IMR-90 (cell line): ENCODE measurements around the gene OR52B6. TPM values are rescaled to one million over a fixed set of nuclear protein-coding genes. Genes with fewer than 3 reads are reported as not detected.

Source experiments
- ATAC-seq: fragments of 200-7000 bp; cut with Tn5 transposase; 2 replicates; pipeline ENCODE4 v1.9.1; 2020; ENCODE audit warnings: low read depth, mild to moderate bottlenecking, moderate library complexity
- BruUV-seq: library from RNA; stranded (reverse); fragments of 400-500 nt; replicated peaks from 2 replicates; lab custom pipeline; 2021; lab: Mats Ljungman, UMichigan
- CTCF ChIA-PET: fragments of 300-600 bp; formaldehyde crosslinking; extraction: SDS; loops from one replicate; lab custom pipeline; 2021; ENCODE audit warnings: antibody characterized with exemption; lab: Yijun Ruan, JAX
- POLR2A ChIA-PET: fragments of 300-600 bp; sonication (Branson Sonifier 250); formaldehyde crosslinking; loops from one replicate; lab custom pipeline; 2022; ENCODE audit warnings: antibody characterized with exemption; ENCODE audit not compliant: unreplicated experiment; lab: Charles Lee
- DNase-seq: peaks from one replicate; pipeline ENCODE4 v3.0.0; 2013
- H2AFZ ChIP-seq: replicated peaks from 2 replicates; pipeline ENCODE3; 2013; ENCODE audit warnings: low read length, mild to moderate bottlenecking; ENCODE audit not compliant: poor library complexity
- H2AK5ac ChIP-seq: 2 replicates; pipeline ENCODE4 v1.6.1; 2013; ENCODE audit warnings: low read depth, low read length, inconsistent platforms
- H2AK9ac ChIP-seq: replicated peaks from 2 replicates; pipeline ENCODE3; 2013; ENCODE audit warnings: mild to moderate bottlenecking, low read depth, low read length, moderate library complexity; ENCODE audit not compliant: poor library complexity
- H2BK120ac ChIP-seq: 2 replicates; pipeline ENCODE4 v1.6.1; 2013; ENCODE audit warnings: low read depth, low read length, inconsistent platforms
- H2BK15ac ChIP-seq: 3 replicates; pipeline ENCODE4 v1.6.1; 2013; ENCODE audit warnings: low read depth, low read length, inconsistent platforms
- H2BK20ac ChIP-seq: 2 replicates; pipeline ENCODE4 v1.6.1; 2013; ENCODE audit warnings: low read depth, mild to moderate bottlenecking, inconsistent platforms, low read length, moderate library complexity
- H2BK5ac ChIP-seq: 2 replicates; pipeline ENCODE4 v1.6.1; 2013; ENCODE audit warnings: mild to moderate bottlenecking, low read depth, low read length, inconsistent platforms; ENCODE audit not compliant: poor library complexity, severe bottlenecking
- H3K14ac ChIP-seq: replicated peaks from 2 replicates; pipeline ENCODE4 v1.6.1; 2013; ENCODE audit warnings: low read depth, low read length, inconsistent platforms
- H3K18ac ChIP-seq: 2 replicates; pipeline ENCODE4 v1.6.1; 2013; ENCODE audit warnings: low read depth, low read length, control low read depth
- H3K23ac ChIP-seq: 2 replicates; pipeline ENCODE4 v1.6.1; 2013; ENCODE audit warnings: low read depth, low read length, inconsistent platforms
- H3K27ac ChIP-seq: 2 replicates; pipeline ENCODE4 v1.5.1; 2013; ENCODE audit warnings: mild to moderate bottlenecking, control low read depth, low read length; ENCODE audit not compliant: insufficient read depth
- H3K27me3 ChIP-seq: 2 replicates; pipeline ENCODE4 v1.6.1; 2013; ENCODE audit warnings: low read length; ENCODE audit not compliant: control insufficient read depth, insufficient read depth
- H3K36me3 ChIP-seq: 2 replicates; pipeline ENCODE4 v1.6.1; 2013; ENCODE audit warnings: low read length, mixed read lengths; ENCODE audit not compliant: control insufficient read depth, insufficient read depth
- H3K4ac ChIP-seq: 2 replicates; pipeline ENCODE4 v1.6.1; 2013; ENCODE audit warnings: low read depth, low read length, inconsistent platforms
- H3K4me1 ChIP-seq: 2 replicates; pipeline ENCODE4 v1.6.1; 2013; ENCODE audit warnings: low read length, mixed read lengths; ENCODE audit not compliant: control insufficient read depth, insufficient read depth
- H3K4me2 ChIP-seq: 2 replicates; pipeline ENCODE4 v1.6.1; 2013; ENCODE audit warnings: low read depth, mild to moderate bottlenecking, control low read depth, low read length, moderate library complexity
- H3K4me3 ChIP-seq: 2 replicates; pipeline ENCODE4 v1.5.1; 2013; ENCODE audit warnings: low read depth, mild to moderate bottlenecking, control low read depth, low read length, moderate library complexity; ENCODE audit not compliant: insufficient read depth
- H3K56ac ChIP-seq: 2 replicates; pipeline ENCODE4 v1.6.1; 2013; ENCODE audit warnings: low read length, inconsistent platforms; ENCODE audit not compliant: insufficient read depth; ENCODE audit errors: extremely low read depth
- H3K79me1 ChIP-seq, 2 experiments: 2 replicates each; pipeline ENCODE4 v1.6.1; 2013; ENCODE audit warnings: low read length in 2 of 2, inconsistent platforms in 1 of 2, low read depth in 1 of 2
- H3K9ac ChIP-seq: 2 replicates; pipeline ENCODE4 v1.6.1; 2013; ENCODE audit warnings: low read depth, low read length, control low read depth
- H3K9me1 ChIP-seq: 2 replicates; pipeline ENCODE4 v1.6.1; 2013; ENCODE audit warnings: low read length, inconsistent platforms; ENCODE audit not compliant: insufficient read depth
- H3K9me3 ChIP-seq: 2 replicates; pipeline ENCODE4 v1.6.1; 2013; ENCODE audit warnings: low read length; ENCODE audit not compliant: control insufficient read depth, insufficient read depth
- H4K20me1 ChIP-seq: 2 replicates; pipeline ENCODE4 v1.6.1; 2013; ENCODE audit warnings: low read length, inconsistent platforms; ENCODE audit not compliant: insufficient read depth
- H4K5ac ChIP-seq: 2 replicates; pipeline ENCODE4 v1.6.1; 2013; ENCODE audit warnings: mild to moderate bottlenecking, low read depth, low read length, control low read depth
- H4K8ac ChIP-seq, 2 experiments: 2 replicates each; pipeline ENCODE4 v1.6.1; 2013; ENCODE audit warnings: low read depth in 2 of 2, low read length in 2 of 2, control low read depth in 1 of 2, inconsistent platforms in 1 of 2
- H4K91ac ChIP-seq: 2 replicates; pipeline ENCODE4 v1.6.1; 2013; ENCODE audit warnings: low read depth, low read length, inconsistent platforms; ENCODE audit not compliant: insufficient read depth
- BHLHE40 ChIP-seq: fragments of 150-350 bp; IDR thresholded peaks from 2 replicates; pipeline ENCODE4 v1.6.1; 2016; ENCODE audit warnings: mild to moderate bottlenecking, low read depth, low read length
- CHD1 ChIP-seq: IDR thresholded peaks from 2 replicates; pipeline ENCODE4 v1.6.1; 2012; ENCODE audit warnings: low read depth, low read length, improper control_type of control experiment
- CTCF ChIP-seq: conservative IDR thresholded peaks from 2 replicates; pipeline ENCODE4 v1.5.1; 2012; ENCODE audit warnings: mild to moderate bottlenecking, low read depth, low read length, improper control_type of control experiment
- ELK1 ChIP-seq: fragments of 150-350 bp; IDR thresholded peaks from 2 replicates; pipeline ENCODE4 v1.6.1; 2016; ENCODE audit warnings: low read depth, mild to moderate bottlenecking, low read length, moderate library complexity, borderline replicate concordance
- FOS ChIP-seq: fragments of 150-350 bp; IDR thresholded peaks from 2 replicates; pipeline ENCODE4 v1.6.1; 2016; ENCODE audit warnings: low read depth, low read length
- MAFK ChIP-seq: IDR thresholded peaks from 2 replicates; pipeline ENCODE4 v1.6.1; 2012; ENCODE audit warnings: low read depth, low read length, improper control_type of control experiment
- MAZ ChIP-seq: IDR thresholded peaks from 2 replicates; pipeline ENCODE4 v1.6.1; 2012; ENCODE audit warnings: low read depth, mild to moderate bottlenecking, low read length, improper control_type of control experiment, moderate library complexity, borderline replicate concordance
- MXI1 ChIP-seq: IDR thresholded peaks from 2 replicates; pipeline ENCODE4 v1.6.1; 2012; ENCODE audit warnings: low read depth, mild to moderate bottlenecking, low read length, moderate library complexity, borderline replicate concordance
- NFE2L2 ChIP-seq: fragments of 150-350 bp; IDR thresholded peaks from 2 replicates; pipeline ENCODE4 v1.6.1; 2016; ENCODE audit warnings: low read depth, mild to moderate bottlenecking, low read length
- POLR2A ChIP-seq: IDR thresholded peaks from 2 replicates; pipeline ENCODE4 v1.6.1; 2012; ENCODE audit warnings: mild to moderate bottlenecking, low read depth, low read length
- RAD21 ChIP-seq: IDR thresholded peaks from 2 replicates; pipeline ENCODE4 v1.6.1; 2012; ENCODE audit warnings: low read length, improper control_type of control experiment
- RCOR1 ChIP-seq: IDR thresholded peaks from 2 replicates; pipeline ENCODE4 v1.6.1; 2012; ENCODE audit warnings: mild to moderate bottlenecking, low read length, improper control_type of control experiment; ENCODE audit not compliant: insufficient replicate concordance
- RFX5 ChIP-seq: IDR thresholded peaks from 2 replicates; pipeline ENCODE4 v1.8.0; 2012; ENCODE audit warnings: low read depth, mild to moderate bottlenecking, low read length, moderate library complexity
- SMC3 ChIP-seq: fragments of 150-350 bp; IDR thresholded peaks from 2 replicates; pipeline ENCODE4 v1.6.1; 2016; ENCODE audit warnings: low read depth, mild to moderate bottlenecking, antibody characterized with exemption, low read length, moderate library complexity
- USF2 ChIP-seq: fragments of 150-350 bp; IDR thresholded peaks from 2 replicates; pipeline ENCODE4 v1.6.1; 2017; ENCODE audit warnings: mild to moderate bottlenecking, antibody characterized with exemption, low read length, low read depth
- whole genome bisulfite sequencing, 2 experiments: methylation state at CpG; one replicate each; pipeline versions ENCODE4 v1.1.5 to v1.1.7; 2013; ENCODE audit warnings: missing lambda C conversion rate in 2 of 2; ENCODE audit not compliant: insufficient read length in 1 of 2; ENCODE audit errors: extremely low coverage in 2 of 2; 5-methylcytosine and 5-hydroxymethylcytosine counted together
- dilution Hi-C: fragments of 300-500 bp; cut with HindIII; formaldehyde crosslinking; loops from one replicate; pipeline ENCODE4 v1.14.3; 2018; ENCODE audit warnings: low sequenced_read_pairs; ENCODE audit not compliant: unreplicated experiment
- in situ Hi-C: fragments of 300-500 bp; cut with MboI; formaldehyde crosslinking; loops from 3 replicates; pipeline ENCODE4 v1.14.3; 2019; ENCODE audit warnings: low sequenced_read_pairs, inconsistent platforms, mixed read lengths
- intact Hi-C: fragments of 100-400 bp; cut with micrococcal nuclease; formaldehyde crosslinking; loops from 2 replicates; pipeline ENCODE4 v1.10.0; 2022
- polyA plus RNA-seq, 3 experiments: library from polyadenylated mRNA; depleted of rRNA; stranded (reverse); fragments of >200 nt; gene quantifications; 2 replicates each; pipeline ENCODE4 v1.2.3, GENCODE V29; 2012; ENCODE audit warnings: low replicate concordance in 1 of 3
- total RNA-seq: library from RNA; depleted of rRNA; stranded (reverse); fragments of >200 nt; gene quantifications from 2 replicates; pipeline ENCODE4 v1.2.3, GENCODE V29; 2012

Gene OR52B6
- total and polyA plus RNA-seq, 2 of the 4 experiments (the other 2 are of a cell fraction): not detected

- BruUV-seq: no TSS peak
- no peak overlapping the region for H3K23ac ChIP-seq
- TF ChIP-seq USF2 (no peak), ELK1 (no peak), MXI1 (no peak), MAZ (no peak), CHD1 (no peak), RCOR1 (no peak), BHLHE40 (peak; percentile 87), FOS (peak; percentile 63), RFX5 (no peak), SMC3 (no peak), POLR2A (no peak; the same call in 1 of the 2 replicates), RAD21 (no peak), MAFK (peak; percentile 19; the same call in 1 of the 2 replicates), NFE2L2 (peak; percentile 67), CTCF (no peak)
Observed at GRCh38 chr11:5618807-5619206, 38.1 kb downstream of the OR52B6 start.

More at GRCh38 chr11:5618807-5619206, 38.1 kb downstream of the OR52B6 start:
- Histone ChIP-seq H2BK20ac (peak overlapping the region; percentile 67; the same call in 1 of the 2 replicates), H3K9me3 (no peaks in the 10 kb centered on the region), H4K91ac (0 out of 2 replicates have a peak overlapping the region, but pooled peaks have one; percentile 9), H3K56ac (no peak overlapping the region), H3K4me3 (no peak overlapping the region), H2BK15ac (no peak overlapping the region), H4K8ac (peak overlapping the region in 1 of 2 experiments; percentile 59; a peak in 1 of 4 replicates), H3K9ac (no peak overlapping the region), H2AFZ (no peak overlapping the region), H2AK9ac (no peak overlapping the region), H3K79me1 (no peaks in the 10 kb centered on the region; a peak in 1 of 4 replicates), H3K4ac (peak overlapping the region; percentile 19; the same call in 1 of the 2 replicates), H3K4me2 (peak overlapping the region; percentile 52; the same call in 1 of the 2 replicates), H3K36me3 (no peaks in the 10 kb centered on the region), H3K14ac (peak overlapping the region; percentile 22; the same call in 1 of the 2 replicates), H3K27ac (peak overlapping the region; percentile 29; the same call in 1 of the 2 replicates), H4K20me1 (no peaks in the 10 kb centered on the region), H3K27me3 (no peaks in the 10 kb centered on the region), H2AK5ac (0 out of 2 replicates have a peak overlapping the region, but pooled peaks have one; percentile 7), H3K9me1 (peaks cover 8% of the 10 kb centered on the region; the same call in 1 of the 2 replicates), H2BK120ac (peak overlapping the region; percentile 49; the same call in 1 of the 2 replicates), H4K5ac (peak overlapping the region; percentile 60; the same call in 1 of the 2 replicates), H3K18ac (peak overlapping the region; percentile 69; the same call in 1 of the 2 replicates), H2BK5ac (peak overlapping the region; percentile 64), H3K4me1 (peaks cover 15% of the 10 kb centered on the region)
- CTCF ChIA-PET: no interaction called here
- in situ Hi-C loops: loop anchor here (25.0 kb wide), 1 partner anchor 693 kb away; the partner anchor contains the start of gene CAVIN3
- POLR2A ChIA-PET: no interaction called here
- dilution Hi-C loops: no loop called here
- DNase-seq: peak; percentile 97
- no CpG with 5 or more reads among the region's 3 CpGs for WGBS, 2 experiments
- intact Hi-C loops: no loop called here
- ATAC-seq: peak; percentile 6; the same call in 1 of the 2 replicates
